ENCODE measurements around the gene HHATL. TPM values are rescaled to one million over a fixed set of nuclear protein-coding genes. Genes with fewer than 3 reads are reported as not detected.

The HHATL gene
- total RNA-seq, 6 experiments from 2014 or later = not detected

GRCh38 chr3:42736081-42736480 is 33.5 kb upstream of the HHATL start:
- no peak for TF ChIP-seq CTCF (IDR thresholded peaks at IDR 0.05)
- no peak overlapping the region for H3K27ac Mint-ChIP-seq
- H3K4me3 Mint-ChIP-seq = no peak overlapping the region
- H3K9me3 Mint-ChIP-seq = no peaks in the 10 kb centered on the region; the same call in 1 of the 2 replicates
- H3K36me3 Mint-ChIP-seq (ENCODE audit: low read depth) = no peaks in the 10 kb centered on the region
- H3K27me3 Mint-ChIP-seq (ENCODE audit: insufficient read depth) = peaks cover 26% of the 10 kb centered on the region
- no peaks in the 10 kb centered on the region for H3K4me1 Mint-ChIP-seq (ENCODE audit: low read depth)
- no peak for DNase-seq

- Mint-ChIP-seq H3K4me1 (ENCODE audit: low read depth) (no peaks in the 10 kb centered on the region), H3K27me3 (ENCODE audit: insufficient read depth) (peaks cover 25% of the 10 kb centered on the region)
- no peak for TF ChIP-seq CTCF (IDR thresholded peaks at IDR 0.05)
These were observed 33.0 kb upstream of the HHATL start for GRCh38 chr3:42735615-42736014.

GRCh38 chr3:42735019-42735418 is 32.4 kb upstream of the HHATL start:
- TF ChIP-seq CTCF (IDR thresholded peaks at IDR 0.05) = no peak
- Mint-ChIP-seq H3K27ac (no peak overlapping the region), H3K4me3 (no peak overlapping the region), H3K27me3 (ENCODE audit: insufficient read depth) (peaks cover 22% of the 10 kb centered on the region), H3K36me3 (ENCODE audit: low read depth) (no peaks in the 10 kb centered on the region), H3K4me1 (ENCODE audit: low read depth) (no peaks in the 10 kb centered on the region), H3K9me3 (no peaks in the 10 kb centered on the region; the same call in 1 of the 2 replicates)
- DNase-seq = no peak

More at GRCh38 chr3:42735615-42736014, 33.0 kb upstream of the HHATL start:
- H3K4me3 Mint-ChIP-seq = no peak overlapping the region
- H3K9me3 Mint-ChIP-seq = no peaks in the 10 kb centered on the region; the same call in 1 of the 2 replicates
- no peaks in the 10 kb centered on the region for H3K36me3 Mint-ChIP-seq (ENCODE audit: low read depth)
- H3K27ac Mint-ChIP-seq = no peak overlapping the region
- DNase-seq = no peak

- Mint-ChIP-seq H3K36me3 (ENCODE audit: low read depth) (no peaks in the 10 kb centered on the region), H3K27me3 (ENCODE audit: insufficient read depth) (peaks cover 22% of the 10 kb centered on the region), H3K4me1 (ENCODE audit: low read depth) (no peaks in the 10 kb centered on the region), H3K4me3 (no peak overlapping the region), H3K27ac (no peak overlapping the region), H3K9me3 (no peaks in the 10 kb centered on the region; the same call in 1 of the 2 replicates)
- DNase-seq = no peak
- TF ChIP-seq CTCF (IDR thresholded peaks at IDR 0.05) = no peak
These were observed 31.8 kb upstream of the HHATL start for GRCh38 chr3:42734263-42734860.

- Mint-ChIP-seq H3K9me3 (peaks cover 4% of the 10 kb centered on the region), H3K4me1 (ENCODE audit: low read depth) (no peaks in the 10 kb centered on the region), H3K4me3 (no peak overlapping the region), H3K27me3 (ENCODE audit: insufficient read depth) (peaks cover 26% of the 10 kb centered on the region), H3K36me3 (ENCODE audit: low read depth) (no peaks in the 10 kb centered on the region), H3K27ac (no peak overlapping the region)
- DNase-seq = no peak
- no peak for TF ChIP-seq CTCF (IDR thresholded peaks at IDR 0.05)
These were observed 31.1 kb upstream of the HHATL start for GRCh38 chr3:42733501-42734262.
